Trophoblast cell (in vitro differentiated cells and primary cell): Measurements from ENCODE around the gene PTPN18.
A peak's percentile ranks its signal among the peaks of the same experiment; 100 is the strongest.

Source experiments
- DNase-seq, 2 donors: peaks; one replicate each; pipeline ENCODE4 v3.0.0-alpha.2; 2016
- H2AFZ ChIP-seq: 2 replicates; pipeline ENCODE4 v1.6.1; 2013; ENCODE audit warnings: low read length, moderate library complexity, mild to moderate bottlenecking; ENCODE audit not compliant: insufficient read depth, poor library complexity
- H2AK5ac ChIP-seq: 2 replicates; pipeline ENCODE4 v1.6.1; 2013; ENCODE audit warnings: mild to moderate bottlenecking, low read length
- H2BK120ac ChIP-seq: 2 replicates; pipeline ENCODE4 v1.6.1; 2013; ENCODE audit warnings: low read length, mild to moderate bottlenecking, moderate library complexity; ENCODE audit not compliant: insufficient read depth, poor library complexity
- H2BK12ac ChIP-seq: 2 replicates; pipeline ENCODE4 v1.6.1; 2013; ENCODE audit warnings: mild to moderate bottlenecking, low read length, moderate library complexity
- H2BK5ac ChIP-seq: 2 replicates; pipeline ENCODE4 v1.6.1; 2013; ENCODE audit warnings: low read length, low read depth, moderate library complexity, mild to moderate bottlenecking; ENCODE audit not compliant: poor library complexity
- H3K14ac ChIP-seq: 2 replicates; pipeline ENCODE4 v1.6.1; 2013; ENCODE audit warnings: mild to moderate bottlenecking, low read length
- H3K18ac ChIP-seq: 2 replicates; pipeline ENCODE4 v1.6.1; 2013; ENCODE audit warnings: mild to moderate bottlenecking, low read length
- H3K23ac ChIP-seq: 2 replicates; pipeline ENCODE4 v1.6.1; 2013; ENCODE audit warnings: low read length
- H3K27ac ChIP-seq: 2 replicates; pipeline ENCODE4 v1.5.1; 2013; ENCODE audit warnings: low read depth, mild to moderate bottlenecking, inconsistent platforms, low read length, moderate library complexity
- H3K27me3 ChIP-seq: 2 replicates; pipeline ENCODE4 v1.6.1; 2013; ENCODE audit warnings: inconsistent platforms, mild to moderate bottlenecking, low read length, moderate library complexity; ENCODE audit not compliant: insufficient read depth
- H3K36me3 ChIP-seq, 2 experiments: 1 replicate in 1 of 2; 2 replicates in 1 of 2; pipeline ENCODE4 v1.6.1; 2013; ENCODE audit warnings: low read length in 2 of 2, mild to moderate bottlenecking in 2 of 2, moderate library complexity in 1 of 2; ENCODE audit not compliant: insufficient read depth in 2 of 2, control insufficient read depth in 1 of 2
- H3K4ac ChIP-seq: 2 replicates; pipeline ENCODE4 v1.6.1; 2013; ENCODE audit warnings: low read depth, mild to moderate bottlenecking, low read length, moderate library complexity
- H3K4me1 ChIP-seq, 2 experiments: 1 replicate in 1 of 2; 2 replicates in 1 of 2; pipeline ENCODE4 v1.6.1; 2013; ENCODE audit warnings: low read length in 2 of 2, mild to moderate bottlenecking in 2 of 2, moderate library complexity in 1 of 2; ENCODE audit not compliant: insufficient read depth in 2 of 2, control insufficient read depth in 1 of 2
- H3K4me2 ChIP-seq: 2 replicates; pipeline ENCODE4 v1.6.1; 2013; ENCODE audit warnings: inconsistent platforms, mild to moderate bottlenecking, low read length, moderate library complexity
- H3K4me3 ChIP-seq: 2 replicates; pipeline ENCODE4 v1.5.1; 2013; ENCODE audit warnings: mild to moderate bottlenecking, low read depth, low read length, inconsistent platforms
- H3K79me1 ChIP-seq: one replicate; pipeline ENCODE4 v1.6.1; 2013; ENCODE audit warnings: low read length
- H3K79me2 ChIP-seq: 2 replicates; pipeline ENCODE4 v1.6.1; 2013; ENCODE audit warnings: low read length, mild to moderate bottlenecking; ENCODE audit not compliant: control insufficient read depth, insufficient read depth, poor library complexity
- H3K9ac ChIP-seq: 2 replicates; pipeline ENCODE4 v1.6.1; 2013; ENCODE audit warnings: mild to moderate bottlenecking, low read length
- H3K9me3 ChIP-seq: 2 replicates; pipeline ENCODE4 v1.6.1; 2013; ENCODE audit warnings: low read depth, mild to moderate bottlenecking, control low read depth, inconsistent platforms, low read length; ENCODE audit not compliant: insufficient read depth
- H4K12ac ChIP-seq: 2 replicates; pipeline ENCODE4 v1.6.1; 2013; ENCODE audit warnings: low read depth, mild to moderate bottlenecking, low read length, moderate library complexity
- H4K8ac ChIP-seq: 2 replicates; pipeline ENCODE4 v1.6.1; 2013; ENCODE audit warnings: low read depth, mild to moderate bottlenecking, low read length, moderate library complexity
- H4K91ac ChIP-seq: one replicate; pipeline ENCODE4 v1.6.1; 2013; ENCODE audit warnings: low read depth, mild to moderate bottlenecking, low read length, moderate library complexity
- WGBS: extraction: QIAGEN DNeasy Blood & Tissue Kit; methylation state at CpG from one replicate; pipeline ENCODE4 v1.1.7; 2013; ENCODE audit warnings: missing lambda C conversion rate; ENCODE audit not compliant: insufficient read length, insufficient coverage; ENCODE audit errors: extremely low coverage; 5-methylcytosine and 5-hydroxymethylcytosine counted together

PTPN18 gene

DNA sequence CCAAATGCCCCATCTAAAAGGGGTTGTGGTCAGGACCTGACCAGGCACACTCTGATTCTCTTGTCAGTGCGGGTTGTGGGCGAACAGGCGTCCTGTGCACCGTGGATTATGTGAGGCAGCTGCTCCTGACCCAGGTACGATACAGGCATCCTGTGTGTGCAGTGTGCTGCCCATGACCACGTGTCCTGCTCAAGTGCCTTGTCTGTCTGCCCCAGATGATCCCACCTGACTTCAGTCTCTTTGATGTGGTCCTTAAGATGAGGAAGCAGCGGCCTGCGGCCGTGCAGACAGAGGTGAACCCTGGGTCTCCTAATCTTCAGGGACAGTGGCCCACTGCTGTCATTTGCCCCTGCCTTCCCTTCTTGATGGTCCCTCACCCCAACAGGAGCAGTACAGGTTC, 14.6 kb downstream of the PTPN18 start:
- Histone ChIP-seq H3K36me3 (peaks cover 2 to 6% of the 10 kb centered on the region in 2 experiments), H2BK120ac (no peak overlapping the region), H2AFZ (no peak overlapping the region), H3K4me3 (no peak overlapping the region), H3K4ac (no peak overlapping the region), H3K18ac (no peak overlapping the region), H3K9me3 (no peaks in the 10 kb centered on the region), H4K12ac (no peak overlapping the region), H3K79me1 (peaks cover 11% of the 10 kb centered on the region), H2BK12ac (no peak overlapping the region), H3K27ac (no peak overlapping the region), H3K9ac (no peak overlapping the region), H4K8ac (no peak overlapping the region), H3K79me2 (peaks cover 8% of the 10 kb centered on the region), H3K27me3 (no peaks in the 10 kb centered on the region), H4K91ac (no peak overlapping the region), H3K23ac (no peak overlapping the region), H3K4me2 (no peak overlapping the region), H3K4me1 (peaks cover 22 to 25% of the 10 kb centered on the region in 2 experiments), H2AK5ac (no peak overlapping the region), H3K14ac (no peak overlapping the region), H2BK5ac (no peak overlapping the region)
- DNase-seq, result no peak
- WGBS, result no CpG with 5 or more reads among the region's 9 CpGs

DNA sequence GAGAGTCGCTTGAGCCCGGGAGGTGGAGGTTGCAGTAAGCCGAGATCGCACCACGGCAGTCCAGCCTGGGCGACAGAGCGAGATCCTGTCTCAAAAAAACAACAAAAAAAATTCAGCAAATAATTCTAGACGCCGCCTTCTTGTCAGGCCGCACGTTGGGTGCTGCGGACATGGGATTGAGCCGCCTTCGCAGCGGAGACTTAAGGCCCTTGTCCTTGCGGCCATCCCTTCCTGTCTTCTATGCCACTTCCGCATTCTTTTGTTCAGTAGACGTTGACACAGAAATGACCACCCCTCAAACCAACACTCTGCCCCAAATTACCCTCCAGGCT, 15.8 kb downstream of the PTPN18 start:
- peak in 1 of 2 donors; percentile 54 for DNase-seq
- WGBS, result no CpG with 5 or more reads among the region's 18 CpGs

DNA sequence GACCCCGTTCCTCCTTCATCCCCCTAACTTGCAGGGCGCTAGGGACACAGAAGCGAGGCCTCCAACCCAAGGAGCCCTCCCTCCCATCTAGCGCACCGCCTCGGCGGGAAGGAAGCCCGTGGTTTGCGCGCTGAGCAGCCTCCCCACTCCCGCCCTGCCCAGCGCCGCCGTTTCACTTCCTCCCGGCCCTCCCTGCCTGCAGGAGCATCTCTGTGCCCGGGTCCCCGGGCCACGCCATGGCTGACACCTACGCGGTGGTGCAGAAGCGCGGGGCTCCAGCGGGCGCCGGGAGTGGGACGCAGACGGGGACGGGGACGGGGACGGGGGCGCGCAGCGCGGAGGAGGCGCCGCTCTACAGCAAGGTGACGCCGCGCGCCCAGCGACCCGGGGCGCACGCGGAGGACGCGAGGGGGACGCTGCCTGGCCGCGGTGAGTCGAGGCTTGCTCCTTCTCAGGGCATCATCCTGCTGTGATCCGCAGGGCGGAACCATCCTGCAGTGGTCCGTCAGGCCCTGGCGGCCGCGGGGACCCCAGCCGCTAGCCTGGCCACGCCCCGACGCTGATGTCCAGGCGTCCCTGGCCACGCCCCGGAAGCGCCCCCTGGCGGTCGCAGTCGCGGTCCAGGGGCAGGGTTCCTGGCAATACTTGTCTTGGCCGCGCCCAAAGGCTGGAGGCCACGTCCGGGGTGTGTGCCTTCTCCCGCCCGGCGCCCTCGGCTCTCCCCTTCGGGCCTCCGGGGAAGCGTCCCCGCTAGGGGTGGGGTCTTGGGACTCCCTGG, 16.4 kb downstream of the PTPN18 start:
- no peak overlapping the region for H3K27ac ChIP-seq
- peak overlapping the region; percentile 65 for H3K4ac ChIP-seq
- no peaks in the 10 kb centered on the region for H3K9me3 ChIP-seq
- H3K18ac ChIP-seq, result peak overlapping the region; percentile 90
- no peak overlapping the region for H3K23ac ChIP-seq
- peaks cover 22 to 27% of the 10 kb centered on the region in 2 experiments for H3K4me1 ChIP-seq
- peak overlapping the region; percentile 81 for H3K14ac ChIP-seq
- H2BK5ac ChIP-seq, result peak overlapping the region; percentile 53
- WGBS, result no CpG with 5 or more reads among the region's 81 CpGs
- H3K36me3 ChIP-seq, result peaks cover 4 to 5% of the 10 kb centered on the region in 2 experiments
- peak overlapping the region; percentile 87 for H2AFZ ChIP-seq
- H3K9ac ChIP-seq, result peak overlapping the region; percentile 77
- peak overlapping the region; percentile 92 for H4K91ac ChIP-seq
- H4K12ac ChIP-seq, result peak overlapping the region; percentile 94
- H2BK120ac ChIP-seq, result peak overlapping the region; percentile 61
- H3K79me1 ChIP-seq, result peaks cover 11% of the 10 kb centered on the region
- H3K27me3 ChIP-seq, result no peaks in the 10 kb centered on the region
- DNase-seq, result peak; percentile 89 to 94
- peak overlapping the region; percentile 10 for H2BK12ac ChIP-seq
- H3K79me2 ChIP-seq, result peaks cover 8% of the 10 kb centered on the region
- peak overlapping the region; percentile 85 for H3K4me3 ChIP-seq
- peak overlapping the region; percentile 90 for H4K8ac ChIP-seq
- peak overlapping the region; percentile 87 for H3K4me2 ChIP-seq
- peak overlapping the region; percentile 73 for H2AK5ac ChIP-seq

More for the DNA sequence above, 15.8 kb downstream of the PTPN18 start:
- H3K4me2 ChIP-seq, result peak overlapping the region; percentile 87
- peak overlapping the region; percentile 52 for H3K14ac ChIP-seq
- H2AFZ ChIP-seq, result peak overlapping the region; percentile 86
- H3K18ac ChIP-seq, result peak overlapping the region; percentile 90
- no peak overlapping the region for H3K23ac ChIP-seq
- no peak overlapping the region for H2BK12ac ChIP-seq
- H4K12ac ChIP-seq, result peak overlapping the region; percentile 94
- H3K36me3 ChIP-seq, result peaks cover 4 to 6% of the 10 kb centered on the region in 2 experiments
- peak overlapping the region; percentile 85 for H3K4me3 ChIP-seq
- no peak overlapping the region for H3K27ac ChIP-seq
- no peak overlapping the region for H2AK5ac ChIP-seq
- no peaks in the 10 kb centered on the region for H3K27me3 ChIP-seq
- H3K9ac ChIP-seq, result peak overlapping the region; percentile 75
- no peak overlapping the region for H2BK5ac ChIP-seq
- H3K4ac ChIP-seq, result no peak overlapping the region
- peaks cover 8% of the 10 kb centered on the region for H3K79me2 ChIP-seq
- peaks cover 11% of the 10 kb centered on the region for H3K79me1 ChIP-seq
- peak overlapping the region; percentile 77 for H4K91ac ChIP-seq
- no peaks in the 10 kb centered on the region for H3K9me3 ChIP-seq
- peak overlapping the region; percentile 54 for H2BK120ac ChIP-seq
- peaks cover 22 to 27% of the 10 kb centered on the region in 2 experiments for H3K4me1 ChIP-seq
- H4K8ac ChIP-seq, result peak overlapping the region; percentile 90

DNA sequence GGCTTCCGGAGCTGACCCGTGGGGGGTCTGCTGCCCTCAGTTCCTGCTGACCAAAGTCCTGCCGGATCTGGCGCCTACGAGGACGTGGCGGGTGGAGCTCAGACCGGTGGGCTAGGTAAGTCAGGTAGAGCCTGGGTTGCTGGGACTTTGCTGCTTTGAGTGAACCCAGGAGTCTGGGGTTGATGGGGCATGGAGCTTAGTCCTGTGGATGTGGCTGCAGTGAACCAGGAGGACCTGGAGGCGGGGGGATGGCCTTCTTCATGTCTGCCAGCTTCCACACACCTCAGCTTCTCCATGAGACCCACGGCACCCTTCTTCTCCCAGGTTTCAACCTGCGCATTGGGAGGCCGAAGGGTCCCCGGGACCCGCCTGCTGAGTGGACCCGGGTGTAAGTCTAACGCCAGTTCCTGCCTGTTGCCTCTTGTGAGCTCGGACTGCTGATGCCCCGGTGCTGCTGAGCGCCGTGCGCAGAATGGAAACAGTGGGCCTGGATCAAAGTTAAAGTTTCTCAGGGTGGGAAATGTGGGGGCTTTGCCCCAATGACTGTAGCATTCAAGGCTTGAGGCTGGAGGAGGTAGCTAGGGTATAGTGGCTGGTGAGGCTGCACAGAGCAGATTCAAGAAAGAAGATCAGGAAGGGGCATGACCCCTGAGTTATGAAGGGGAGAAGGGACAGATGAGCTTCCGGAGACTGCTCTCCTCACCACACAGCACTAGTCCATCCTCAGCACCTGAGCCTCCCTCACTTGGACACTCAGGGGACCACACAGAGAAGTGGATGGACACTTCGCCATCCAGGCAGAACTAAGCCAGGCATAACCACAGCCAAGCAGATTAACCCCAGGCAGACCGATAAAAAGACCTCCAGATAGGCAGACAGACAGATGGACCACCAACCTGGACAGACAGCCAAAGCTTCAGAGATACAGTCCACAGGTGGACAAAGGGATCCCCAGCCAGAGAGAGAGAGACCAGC, 17.3 kb downstream of the PTPN18 start:
- Histone ChIP-seq H3K4me2 (peak overlapping the region; percentile 87), H3K9ac (peak overlapping the region; percentile 77), H3K23ac (no peak overlapping the region), H3K14ac (peak overlapping the region; percentile 81), H3K79me2 (peaks cover 8% of the 10 kb centered on the region), H3K4me1 (peaks cover 22 to 27% of the 10 kb centered on the region in 2 experiments), H4K8ac (peak overlapping the region; percentile 87), H2BK5ac (peak overlapping the region; percentile 51), H3K36me3 (peaks cover 4 to 5% of the 10 kb centered on the region in 2 experiments), H2AFZ (peak overlapping the region; percentile 87), H3K4me3 (peak overlapping the region; percentile 85), H3K27ac (no peak overlapping the region), H3K18ac (peak overlapping the region; percentile 79), H4K91ac (peak overlapping the region; percentile 92), H4K12ac (peak overlapping the region; percentile 87), H3K4ac (no peak overlapping the region), H3K27me3 (no peaks in the 10 kb centered on the region), H3K79me1 (peaks cover 11% of the 10 kb centered on the region), H2BK120ac (peak overlapping the region; percentile 61), H2AK5ac (peak overlapping the region; percentile 73), H2BK12ac (peak overlapping the region; percentile 41), H3K9me3 (no peaks in the 10 kb centered on the region)
- no CpG with 5 or more reads among the region's 24 CpGs for WGBS
- no peak for DNase-seq
